GM21825 (cell line): ENCODE measurements around the gene IPO13.

Experiments used
- ATAC-seq: cut with Tn5 transposase; IDR thresholded peaks from one replicate; pipeline ENCODE4 v1.9.1; 2021; ENCODE audit warnings: mild to moderate bottlenecking, moderate library complexity; ENCODE audit not compliant: unreplicated experiment

IPO13 gene

GRCh38 chr1:43970911-43971310 is 24.2 kb downstream of the IPO13 start:
- no peak for ATAC-seq

GRCh38 chr1:43971336-43971980 is 24.7 kb downstream of the IPO13 start:
- no peak for ATAC-seq

GRCh38 chr1:43973981-43974442 is 27.3 kb downstream of the IPO13 start:
- no peak for ATAC-seq

- peak; percentile 50 for ATAC-seq
Observed at GRCh38 chr1:43974443-43975248, 27.9 kb downstream of the IPO13 start, which contains the start of gene ATP6V0B. Gene ATP6V0B (plus strand): TSS chr1:43974960. CDS start chr1:43975041, 81 bp downstream.

GRCh38 chr1:43975249-43975961 is 28.7 kb downstream of the IPO13 start:
- ATAC-seq: peak; percentile 1

GRCh38 chr1:43976045-43976444 is 29.3 kb downstream of the IPO13 start:
- no peak for ATAC-seq

- ATAC-seq: no peak
Observed at GRCh38 chr1:43976890-43977289, 30.1 kb downstream of the IPO13 start.

- no peak for ATAC-seq
Observed at GRCh38 chr1:43977376-43978263, 30.9 kb downstream of the IPO13 start.

- ATAC-seq: no peak
Observed at GRCh38 chr1:43978264-43978550, 31.5 kb downstream of the IPO13 start.

- no peak for ATAC-seq
Observed at GRCh38 chr1:43978551-43979260, 32.0 kb downstream of the IPO13 start, which contains the start of gene B4GALT2. Gene B4GALT2 (plus strand): TSS chr1:43979210. CDS start chr1:43981161, 1,951 bp downstream.

GRCh38 chr1:43979261-43979527 is 32.4 kb downstream of the IPO13 start:
- ATAC-seq: no peak

GRCh38 chr1:43979528-43980254 is 32.9 kb downstream of the IPO13 start:
- no peak for ATAC-seq

- ATAC-seq: no peak
Observed at GRCh38 chr1:43980255-43981134, 33.7 kb downstream of the IPO13 start.

GRCh38 chr1:43981135-43981491 is 34.4 kb downstream of the IPO13 start:
- no peak for ATAC-seq

- ATAC-seq: no peak
Observed at GRCh38 chr1:43981636-43982035, 34.9 kb downstream of the IPO13 start.

- no peak for ATAC-seq
Observed at GRCh38 chr1:43982241-43982640, 35.5 kb downstream of the IPO13 start.

GRCh38 chr1:43982808-43983207 is 36.1 kb downstream of the IPO13 start:
- ATAC-seq: no peak

GRCh38 chr1:43983253-43983899 is 36.6 kb downstream of the IPO13 start:
- no peak for ATAC-seq
